Panc1 (cell line): ENCODE measurements around the gene HADH. TPM values are rescaled to one million over a fixed set of nuclear protein-coding genes. Genes with fewer than 3 reads are reported as not detected.
"Not testable (repeated sequence)": the region's sequence is repeated elsewhere in the genome, so short reads cannot be mapped to it uniquely, and the experiment has no call there.

Experiments
- ATAC-seq: fragments of 200-7000 bp; cut with Tn5 transposase; 2 replicates; pipeline ENCODE4 v1.9.1; 2020; ENCODE audit warnings: mild to moderate bottlenecking, moderate library complexity
- BruUV-seq: library from RNA; stranded (reverse); fragments of 400-500 nt; replicated peaks from 2 replicates; lab custom pipeline; 2021; lab: Mats Ljungman, UMichigan
- CTCF ChIA-PET: fragments of 300-600 bp; sonication (Branson Sonifier 250); formaldehyde crosslinking; loops from one replicate; lab custom pipeline; 2022; ENCODE audit warnings: antibody characterized with exemption; lab: Charles Lee
- POLR2A ChIA-PET: fragments of 300-600 bp; sonication (Branson Sonifier 250); formaldehyde crosslinking; loops from one replicate; lab custom pipeline; 2022; ENCODE audit warnings: antibody characterized with exemption; lab: Charles Lee
- DNase-seq: peaks from one replicate; pipeline ENCODE4 v3.0.0-alpha.2; 2010; ENCODE audit warnings: low read depth, low spot score
- H3K27ac ChIP-seq: 2 replicates; pipeline ENCODE4 v1.5.1; 2011; ENCODE audit warnings: mild to moderate bottlenecking, low read length, inconsistent platforms
- H3K27me3 ChIP-seq: fragments of 200-500 bp; sonication (Bioruptor generic); 2 replicates; pipeline ENCODE4 v1.6.0; 2014; ENCODE audit warnings: low read length, inconsistent platforms; ENCODE audit not compliant: control insufficient read depth, insufficient read depth
- H3K36me3 ChIP-seq: fragments of 200-500 bp; sonication (Bioruptor generic); 2 replicates; pipeline ENCODE4 v1.5.1; 2014; ENCODE audit warnings: inconsistent platforms, mild to moderate bottlenecking, low read length, moderate library complexity; ENCODE audit not compliant: control insufficient read depth, insufficient read depth
- H3K4me1 ChIP-seq: 2 replicates; pipeline ENCODE4 v1.5.1; 2011; ENCODE audit warnings: inconsistent platforms, mild to moderate bottlenecking, low read length, moderate library complexity; ENCODE audit not compliant: control insufficient read depth, insufficient read depth
- H3K4me3 ChIP-seq, 2 experiments: 2 replicates each; pipeline ENCODE4 v1.5.1; 2011 to 2012; ENCODE audit warnings: low read depth in 2 of 2, low read length in 2 of 2, mild to moderate bottlenecking in 2 of 2, inconsistent platforms in 1 of 2, moderate library complexity in 1 of 2
- H3K9me3 ChIP-seq: fragments of 200-500 bp; sonication (Bioruptor generic); 2 replicates; pipeline ENCODE4 v1.5.1; 2014; ENCODE audit warnings: low read depth, mild to moderate bottlenecking, inconsistent platforms, low read length, moderate library complexity; ENCODE audit not compliant: control insufficient read depth, insufficient read depth
- POLR2AphosphoS5 ChIP-seq: IDR thresholded peaks from 2 replicates; pipeline ENCODE4 v1.6.1; 2012; ENCODE audit warnings: mild to moderate bottlenecking, low read depth, low read length, moderate library complexity
- SIN3A ChIP-seq: IDR thresholded peaks from 2 replicates; pipeline ENCODE4 v1.6.1; 2012; ENCODE audit warnings: low read depth, mild to moderate bottlenecking, low read length, moderate library complexity, borderline replicate concordance; ENCODE audit not compliant: insufficient read depth
- TCF7L2 ChIP-seq: IDR thresholded peaks from 2 replicates; pipeline ENCODE4 v1.6.1; 2011; ENCODE audit warnings: mild to moderate bottlenecking, low read depth, low read length, inconsistent platforms
- in situ Hi-C: cut with HindIII; loops from 2 replicates; pipeline ENCODE4 v1.10.0; 2016; ENCODE audit warnings: low sequenced_read_pairs, low pct_unique_long_range_greater_than_20kb
- intact Hi-C: fragments of 100-400 bp; cut with micrococcal nuclease; formaldehyde crosslinking; loops from one replicate; pipeline ENCODE4 v1.10.0; 2022; ENCODE audit not compliant: unreplicated experiment
- total RNA-seq: library from RNA; stranded (reverse); gene quantifications from one replicate; pipeline ENCODE4 v1.2.1, GENCODE V29; 2021; ENCODE audit not compliant: unreplicated experiment
- TF ChIP-seq, protein P1 (sequence below), 2 experiments: IDR thresholded peaks; 2 replicates each; pipeline ENCODE4 v1.6.1; 2011 to 2012; ENCODE audit warnings: low read depth in 2 of 2, control low read depth in 1 of 2, low read length in 1 of 2, mild to moderate bottlenecking in 1 of 2, moderate library complexity in 1 of 2; ENCODE audit not compliant: insufficient read depth in 1 of 2
- TF ChIP-seq, protein P2 (sequence below): fragments of 450-650 bp; IDR thresholded peaks from 2 replicates; pipeline ENCODE4 v1.5.1; 2017; ENCODE audit warnings: mild to moderate bottlenecking

The HADH gene
- total RNA-seq, 1 experiment from 2014 or later: 20.0 TPM

DNA sequence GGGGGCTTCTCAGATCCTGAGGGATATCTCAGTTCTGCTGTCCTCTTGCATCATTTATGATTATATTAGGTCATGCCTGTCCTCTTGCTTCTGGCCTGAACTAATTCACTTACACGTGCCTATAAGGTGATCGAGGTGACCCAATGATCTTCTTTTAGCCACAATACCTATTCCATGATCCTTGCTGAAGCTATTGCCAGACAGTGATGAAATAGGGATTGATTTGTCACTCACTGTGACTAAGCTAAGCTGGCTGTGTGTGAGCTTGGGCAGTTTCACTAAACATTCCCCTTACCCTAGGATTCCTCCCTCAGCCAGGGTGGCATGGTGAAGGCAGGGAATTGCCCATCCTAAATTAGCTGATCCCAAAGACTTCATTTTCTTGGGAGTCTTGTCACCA lies 19.0 kb downstream of the HADH start:
- in situ Hi-C loops (no loop called here), intact Hi-C loops (no loop called here)
- Histone ChIP-seq H3K4me3 (no peak overlapping the region), H3K9me3 (no peaks in the 10 kb centered on the region), H3K36me3 (no peaks in the 10 kb centered on the region), H3K27me3 (no peaks in the 10 kb centered on the region), H3K4me1 (no peaks in the 10 kb centered on the region), H3K27ac (no peak overlapping the region)
- ATAC-seq (no peak), DNase-seq (peak; percentile 25)
- ChIA-PET POLR2A (no interaction called here), CTCF (no interaction called here)
- TF ChIP-seq, protein P1, sequence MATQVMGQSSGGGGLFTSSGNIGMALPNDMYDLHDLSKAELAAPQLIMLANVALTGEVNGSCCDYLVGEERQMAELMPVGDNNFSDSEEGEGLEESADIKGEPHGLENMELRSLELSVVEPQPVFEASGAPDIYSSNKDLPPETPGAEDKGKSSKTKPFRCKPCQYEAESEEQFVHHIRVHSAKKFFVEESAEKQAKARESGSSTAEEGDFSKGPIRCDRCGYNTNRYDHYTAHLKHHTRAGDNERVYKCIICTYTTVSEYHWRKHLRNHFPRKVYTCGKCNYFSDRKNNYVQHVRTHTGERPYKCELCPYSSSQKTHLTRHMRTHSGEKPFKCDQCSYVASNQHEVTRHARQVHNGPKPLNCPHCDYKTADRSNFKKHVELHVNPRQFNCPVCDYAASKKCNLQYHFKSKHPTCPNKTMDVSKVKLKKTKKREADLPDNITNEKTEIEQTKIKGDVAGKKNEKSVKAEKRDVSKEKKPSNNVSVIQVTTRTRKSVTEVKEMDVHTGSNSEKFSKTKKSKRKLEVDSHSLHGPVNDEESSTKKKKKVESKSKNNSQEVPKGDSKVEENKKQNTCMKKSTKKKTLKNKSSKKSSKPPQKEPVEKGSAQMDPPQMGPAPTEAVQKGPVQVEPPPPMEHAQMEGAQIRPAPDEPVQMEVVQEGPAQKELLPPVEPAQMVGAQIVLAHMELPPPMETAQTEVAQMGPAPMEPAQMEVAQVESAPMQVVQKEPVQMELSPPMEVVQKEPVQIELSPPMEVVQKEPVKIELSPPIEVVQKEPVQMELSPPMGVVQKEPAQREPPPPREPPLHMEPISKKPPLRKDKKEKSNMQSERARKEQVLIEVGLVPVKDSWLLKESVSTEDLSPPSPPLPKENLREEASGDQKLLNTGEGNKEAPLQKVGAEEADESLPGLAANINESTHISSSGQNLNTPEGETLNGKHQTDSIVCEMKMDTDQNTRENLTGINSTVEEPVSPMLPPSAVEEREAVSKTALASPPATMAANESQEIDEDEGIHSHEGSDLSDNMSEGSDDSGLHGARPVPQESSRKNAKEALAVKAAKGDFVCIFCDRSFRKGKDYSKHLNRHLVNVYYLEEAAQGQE (IDR thresholded peaks at IDR 0.05; ENCODE audit: insufficient read depth in 1 of 2, low read depth in 2 of 2, low read length in 1 of 2): no peak
- TF ChIP-seq, protein P2, sequence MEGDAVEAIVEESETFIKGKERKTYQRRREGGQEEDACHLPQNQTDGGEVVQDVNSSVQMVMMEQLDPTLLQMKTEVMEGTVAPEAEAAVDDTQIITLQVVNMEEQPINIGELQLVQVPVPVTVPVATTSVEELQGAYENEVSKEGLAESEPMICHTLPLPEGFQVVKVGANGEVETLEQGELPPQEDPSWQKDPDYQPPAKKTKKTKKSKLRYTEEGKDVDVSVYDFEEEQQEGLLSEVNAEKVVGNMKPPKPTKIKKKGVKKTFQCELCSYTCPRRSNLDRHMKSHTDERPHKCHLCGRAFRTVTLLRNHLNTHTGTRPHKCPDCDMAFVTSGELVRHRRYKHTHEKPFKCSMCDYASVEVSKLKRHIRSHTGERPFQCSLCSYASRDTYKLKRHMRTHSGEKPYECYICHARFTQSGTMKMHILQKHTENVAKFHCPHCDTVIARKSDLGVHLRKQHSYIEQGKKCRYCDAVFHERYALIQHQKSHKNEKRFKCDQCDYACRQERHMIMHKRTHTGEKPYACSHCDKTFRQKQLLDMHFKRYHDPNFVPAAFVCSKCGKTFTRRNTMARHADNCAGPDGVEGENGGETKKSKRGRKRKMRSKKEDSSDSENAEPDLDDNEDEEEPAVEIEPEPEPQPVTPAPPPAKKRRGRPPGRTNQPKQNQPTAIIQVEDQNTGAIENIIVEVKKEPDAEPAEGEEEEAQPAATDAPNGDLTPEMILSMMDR: no peak
- TF ChIP-seq POLR2AphosphoS5 (no peak), TCF7L2 (no peak), SIN3A (no peak)
- BruUV-seq: no TSS peak

DNA sequence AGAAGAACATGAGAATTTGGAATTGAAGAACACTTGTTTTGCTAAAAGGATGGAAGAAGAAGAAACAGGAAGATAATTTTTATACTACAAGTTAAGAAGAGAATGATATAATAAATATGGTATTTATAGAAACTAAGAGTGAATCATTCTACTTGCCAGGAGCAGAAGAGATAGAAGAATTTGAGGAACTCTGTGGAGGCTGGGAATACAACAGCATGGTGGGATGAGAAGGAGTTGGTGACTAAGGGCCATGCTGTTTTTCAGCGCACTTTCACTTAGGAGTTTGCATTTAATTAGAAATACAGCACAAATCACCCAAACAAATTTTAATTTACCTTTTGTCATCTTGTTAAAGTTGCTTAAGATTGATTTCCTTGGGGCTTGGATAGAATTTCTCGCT lies 20.5 kb downstream of the HADH start:
- no TSS peak for BruUV-seq
- Histone ChIP-seq H3K4me1 (no peaks in the 10 kb centered on the region), H3K27me3 (no peaks in the 10 kb centered on the region), H3K27ac (no peak overlapping the region), H3K36me3 (no peaks in the 10 kb centered on the region), H3K4me3 (no peak overlapping the region), H3K9me3 (no peaks in the 10 kb centered on the region)
- intact Hi-C loops: no loop called here
- no peak for DNase-seq
- CTCF ChIA-PET: no interaction called here
- in situ Hi-C loops: no loop called here
- TF ChIP-seq, protein P1 (IDR thresholded peaks at IDR 0.05; ENCODE audit: insufficient read depth in 1 of 2, low read depth in 2 of 2, low read length in 1 of 2): no peak
- TF ChIP-seq SIN3A (no peak), TCF7L2 (no peak), POLR2AphosphoS5 (no peak)
- TF ChIP-seq, protein P2: no peak
- ATAC-seq: no peak
- POLR2A ChIA-PET: interaction anchor here (0.7 kb wide), 1 partner anchor 530 kb away, joined by 11 read pairs; no protein-coding TSS in a partner anchor

DNA sequence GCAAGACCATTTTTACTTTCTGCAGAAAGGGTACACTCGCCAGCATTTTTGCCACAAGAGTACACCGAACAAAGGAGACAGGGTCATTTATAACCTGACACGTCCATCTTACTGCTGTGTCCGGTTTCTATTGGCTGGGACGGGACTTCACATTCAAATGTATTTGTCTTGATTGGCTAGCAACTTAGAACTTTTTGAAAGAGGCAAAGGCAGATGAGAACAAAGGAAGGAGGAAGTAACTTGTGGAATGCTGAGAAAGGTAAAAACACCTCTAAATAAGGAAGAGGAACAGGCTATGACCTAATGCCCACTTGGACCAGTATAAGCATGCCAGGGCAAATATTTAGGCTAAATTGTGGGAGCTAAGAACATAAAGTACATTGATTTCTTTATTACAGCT lies 22.7 kb downstream of the HADH start:
- ATAC-seq, intact Hi-C loops, H3K4me3 ChIP-seq, BruUV-seq, H3K4me1 ChIP-seq, in situ Hi-C loops, DNase-seq, H3K36me3 ChIP-seq, CTCF ChIA-PET, H3K27ac ChIP-seq, POLR2A ChIA-PET, H3K9me3 ChIP-seq, H3K27me3 ChIP-seq: not testable (repeated sequence)
